NCI-H345 treated with DMSO at 0.1 percent for 48 hours (cell line): ENCODE results near the gene CAPN9.

Experiments
- DNase-seq: peaks from one replicate; lab custom pipeline; 2025; ENCODE audit not compliant: unreplicated experiment; lab: John Stamatoyannopoulos, UW

CAPN9 gene

DNA sequence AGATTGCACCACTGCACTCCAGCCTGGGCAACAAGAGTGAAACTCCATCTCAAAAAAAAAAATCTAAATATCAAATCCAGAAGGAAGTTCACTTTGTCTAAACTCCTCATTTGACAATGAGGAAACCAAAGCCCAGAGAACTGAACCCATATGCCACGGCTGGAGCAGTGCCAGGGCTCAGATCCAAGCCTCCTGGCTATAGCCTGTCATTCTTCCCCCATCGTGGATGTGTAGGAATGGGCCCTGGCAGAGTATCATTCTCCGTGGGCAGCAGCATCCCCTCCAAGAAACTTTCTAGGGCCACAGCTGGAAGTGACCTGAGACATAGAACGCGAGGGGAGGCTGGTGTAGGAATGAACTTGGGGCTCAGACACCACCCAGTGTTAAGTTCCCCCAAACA is 47.2 kb downstream of the CAPN9 start:
- DNase-seq, result no peak

- DNase-seq, result no peak
These were observed 47.9 kb downstream of the CAPN9 start for GRCh38 chr1:230794871-230795605.

DNA sequence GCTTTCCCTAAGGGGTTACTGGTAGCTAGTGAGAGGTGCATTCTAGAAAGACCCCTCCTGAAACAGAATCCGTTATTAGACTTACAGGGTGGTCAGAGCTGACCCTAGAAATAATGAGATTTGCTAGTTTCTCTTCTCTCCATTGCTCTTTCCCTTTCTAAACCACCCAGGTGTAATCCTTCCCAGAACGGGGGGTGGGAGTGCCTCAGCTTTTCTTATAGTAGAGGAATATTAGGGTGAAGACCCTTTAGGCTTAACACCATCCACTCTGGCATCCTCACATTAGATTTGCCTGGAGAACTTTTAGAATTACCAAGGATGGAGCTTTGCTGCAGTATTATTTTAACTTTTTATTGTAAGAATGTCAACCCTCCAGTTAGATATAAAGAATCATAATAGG is 49.4 kb downstream of the CAPN9 start:
- no peak for DNase-seq

DNA sequence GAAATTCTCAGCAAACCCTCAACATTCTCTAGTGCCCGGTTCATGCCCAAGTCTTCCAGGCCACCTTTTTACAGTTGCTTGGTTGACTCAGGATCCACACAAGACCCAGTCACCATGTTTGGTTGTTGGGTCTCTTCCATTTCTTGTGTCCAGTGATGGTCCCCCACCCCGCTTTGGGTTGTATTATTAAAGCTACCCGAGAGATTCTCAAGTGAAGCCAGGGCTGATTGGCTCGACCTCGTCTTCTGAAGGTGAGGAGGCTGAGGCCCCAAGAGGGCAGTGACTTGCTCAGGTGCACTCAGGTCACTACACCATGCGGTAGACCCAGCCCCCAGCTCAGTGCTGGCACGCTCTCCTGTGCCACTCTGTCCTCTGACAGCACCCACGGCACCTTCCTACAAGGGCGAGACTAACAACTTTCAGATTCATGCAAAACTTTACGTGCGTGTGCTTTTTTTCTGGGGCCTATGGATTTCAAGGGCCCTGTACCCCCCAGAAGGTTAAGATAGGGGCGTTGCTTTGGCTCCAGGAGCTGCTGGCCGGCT is 50.3 kb downstream of the CAPN9 start:
- no peak for DNase-seq

DNA sequence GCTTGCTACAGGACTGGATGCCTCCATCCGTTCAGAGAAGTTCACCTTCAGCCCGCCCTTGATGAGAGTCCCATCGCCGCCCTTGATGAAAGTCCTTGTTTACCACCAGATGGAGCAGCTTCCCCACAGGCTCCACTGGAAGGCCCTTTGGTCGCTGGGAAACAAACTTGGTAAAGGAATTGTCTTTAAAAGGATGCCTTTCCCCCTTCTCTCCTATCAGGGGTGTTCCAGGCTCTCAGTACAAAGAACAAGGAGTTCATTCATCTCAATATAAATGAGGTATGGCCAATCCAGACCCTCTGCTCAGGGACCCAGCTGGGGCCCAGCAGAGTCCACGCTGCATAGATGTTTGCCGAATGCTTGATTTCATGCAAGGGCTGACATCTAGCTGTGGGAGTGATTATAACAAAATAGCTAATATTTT is 50.8 kb downstream of the CAPN9 start:
- DNase-seq, result no peak

- no peak for DNase-seq
These were observed 51.3 kb downstream of the CAPN9 start for GRCh38 chr1:230798491-230798890.

GRCh38 chr1:230800891-230801840 is 54.0 kb downstream of the CAPN9 start:
- DNase-seq, result no peak

GRCh38 chr1:230804396-230804795 is 57.2 kb downstream of the CAPN9 start:
- DNase-seq, result no peak

DNA sequence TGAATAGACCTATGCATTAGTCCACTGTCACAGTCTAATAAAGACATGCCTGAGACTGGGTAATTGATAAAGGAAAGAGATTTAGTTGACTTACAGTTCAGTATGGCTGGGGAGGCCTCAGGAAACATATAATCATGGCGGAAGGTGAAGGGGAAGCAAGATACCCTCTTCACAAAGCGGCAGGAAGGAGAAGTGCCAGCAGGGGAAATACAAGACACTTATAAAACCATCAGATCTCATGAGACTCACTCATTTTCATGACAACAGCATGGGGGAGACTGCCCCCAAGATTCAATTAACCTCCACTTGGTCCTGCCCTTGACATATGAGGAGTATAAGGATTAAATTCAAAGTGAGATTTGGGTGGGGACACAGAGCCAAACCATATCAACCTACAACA is 59.4 kb downstream of the CAPN9 start:
- no peak for DNase-seq

- DNase-seq, result no peak
These were observed 59.8 kb downstream of the CAPN9 start for GRCh38 chr1:230807029-230807428.

DNA sequence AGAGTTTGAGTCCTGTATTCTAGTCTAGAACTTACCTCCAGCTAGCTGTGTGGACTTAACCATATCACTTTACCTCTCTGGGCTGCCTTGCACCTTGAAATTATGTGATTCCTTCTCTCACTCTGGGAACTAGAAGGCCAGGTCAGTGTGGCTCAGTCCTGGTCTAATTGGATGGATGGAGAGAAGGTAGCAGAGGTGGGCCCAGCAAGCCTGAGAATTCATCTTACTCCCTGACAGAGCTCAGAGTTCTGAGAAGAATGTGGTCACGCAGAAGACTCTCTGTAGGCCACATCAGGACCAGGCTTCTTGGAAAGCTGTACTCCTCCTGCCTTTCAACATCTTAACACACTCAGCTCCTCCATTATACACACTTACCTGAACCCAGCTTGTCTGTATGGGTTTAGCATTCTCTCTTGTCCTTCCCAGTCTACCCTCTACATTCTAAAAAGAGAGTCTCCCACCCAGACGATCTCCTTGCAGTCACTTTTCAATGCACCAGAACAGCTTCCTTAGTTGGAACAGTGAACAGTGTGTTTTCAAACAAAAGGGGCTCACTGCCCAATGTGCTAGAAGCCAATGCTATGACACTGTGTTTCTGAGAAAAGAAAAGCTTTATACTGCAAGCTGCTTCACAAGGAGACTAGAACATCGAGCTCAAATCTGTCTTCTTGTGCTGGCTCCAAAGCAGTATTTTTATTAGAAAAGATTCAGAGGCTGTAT is 60.5 kb downstream of the CAPN9 start:
- DNase-seq, result no peak

- no peak for DNase-seq
These were observed 61.2 kb downstream of the CAPN9 start for GRCh38 chr1:230808281-230808872.

- no peak for DNase-seq
These were observed 62.2 kb downstream of the CAPN9 start for GRCh38 chr1:230809256-230809990.

- no peak for DNase-seq
These were observed 65.4 kb downstream of the CAPN9 start for GRCh38 chr1:230812568-230812967.

GRCh38 chr1:230814949-230815692 is 67.9 kb downstream of the CAPN9 start:
- DNase-seq, result no peak

GRCh38 chr1:230816018-230816417 is 68.8 kb downstream of the CAPN9 start:
- DNase-seq, result no peak

GRCh38 chr1:230818367-230818766 is 71.2 kb downstream of the CAPN9 start:
- DNase-seq, result no peak

GRCh38 chr1:230818901-230819300 is 71.7 kb downstream of the CAPN9 start:
- DNase-seq, result no peak

GRCh38 chr1:230819976-230820375 is 72.8 kb downstream of the CAPN9 start:
- DNase-seq, result no peak
